Activated naive CD8-positive, alpha-beta T cell treated with anti-CD3 and anti-CD28 coated beads, Interleukin-2, amount 10 ng/mL, durations not matched to agents 7 days and 5 days (primary cell): ENCODE measurements around the gene SHC3. TPM values are rescaled to one million over a fixed set of nuclear protein-coding genes. Genes with fewer than 3 reads are reported as not detected.

Experiments
- ATAC-seq: fragments of 150-1000 bp; cut with Tn5 transposase; one replicate; pipeline ENCODE4 v1.10.0; 2021; ENCODE audit warnings: low read depth, moderate library complexity
- POLR2A ChIA-PET: fragments of 350-600 bp; sonication (Branson Sonifier 250); formaldehyde crosslinking; loops from one replicate; lab custom pipeline; 2021; ENCODE audit warnings: antibody characterized with exemption; lab: Charles Lee
- DNase-seq: peaks from one replicate; pipeline ENCODE4 v3.0.0; 2021
- H3K27ac Mint-ChIP-seq: one replicate; pipeline ENCODE4 v1.8.0; 2022; ENCODE audit warnings: mild to moderate bottlenecking, mixed read lengths
- H3K27me3 Mint-ChIP-seq: one replicate; pipeline ENCODE4 v1.8.0; 2022; ENCODE audit warnings: mild to moderate bottlenecking, moderate library complexity, mixed read lengths
- H3K36me3 Mint-ChIP-seq: one replicate; pipeline ENCODE4 v1.8.0; 2021; ENCODE audit warnings: mild to moderate bottlenecking, mixed read lengths
- H3K4me1 Mint-ChIP-seq: one replicate; pipeline ENCODE4 v1.8.0; 2021; ENCODE audit warnings: mixed read lengths
- H3K4me3 Mint-ChIP-seq: one replicate; pipeline ENCODE4 v1.8.0; 2022; ENCODE audit warnings: mild to moderate bottlenecking, moderate library complexity, mixed read lengths
- H3K9me3 Mint-ChIP-seq: one replicate; pipeline ENCODE4 v1.8.0; 2021; ENCODE audit warnings: mixed read lengths
- total RNA-seq, 2 experiments: library from RNA; stranded (reverse); gene quantifications; one replicate each; pipeline ENCODE4 v1.2.3, GENCODE V29; 2021

SHC3 gene
- total RNA-seq, 2 experiments from 2014 or later = not detected

DNA sequence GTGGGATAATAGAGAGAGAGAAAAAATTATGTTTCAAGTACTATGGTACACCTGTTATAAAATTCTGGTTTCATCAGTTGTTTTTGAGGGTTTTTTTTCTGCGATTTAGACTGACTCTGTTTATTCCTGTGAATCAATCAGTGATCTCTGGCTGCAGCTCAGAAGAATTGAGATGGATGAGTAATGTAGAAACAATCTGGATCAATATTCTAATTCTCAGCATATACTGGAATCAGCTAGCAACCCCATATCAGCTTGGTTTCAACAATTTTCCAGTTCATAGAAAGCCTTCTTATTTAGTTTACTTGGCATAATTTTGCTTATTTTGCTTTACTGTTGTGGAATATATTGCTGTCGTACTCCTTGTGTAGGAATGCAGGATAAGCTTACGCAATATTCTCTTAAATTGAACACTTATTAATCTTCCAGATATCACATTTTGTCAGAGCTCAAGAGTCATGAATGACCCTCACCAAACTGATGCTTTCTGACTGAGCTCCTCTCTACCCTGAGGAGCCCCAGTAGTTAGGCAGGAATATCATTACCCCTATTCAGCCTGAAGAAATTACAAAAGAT, 42.9 kb downstream of the SHC3 start:
- POLR2A ChIA-PET = no interaction called here

DNA sequence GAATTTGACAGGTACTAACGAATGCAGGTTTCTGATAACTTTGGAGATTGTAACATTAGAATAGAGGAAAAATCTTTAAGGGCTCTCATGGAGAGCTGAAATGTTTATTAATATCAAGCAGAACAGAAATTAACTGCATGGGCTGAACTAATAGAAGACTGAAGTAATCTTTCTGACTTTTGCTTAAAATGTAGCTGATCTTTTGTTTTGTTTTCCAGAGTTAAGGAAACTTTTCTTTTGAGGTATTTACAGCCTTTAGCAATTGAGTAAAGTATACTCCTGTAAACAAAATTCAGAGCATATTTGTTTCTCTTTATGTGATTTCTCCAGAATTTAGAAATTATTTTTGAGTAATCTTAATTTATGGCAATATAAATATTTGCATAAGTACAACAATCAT, 43.9 kb downstream of the SHC3 start:
- H3K9me3 Mint-ChIP-seq = peaks cover 5% of the 10 kb centered on the region
- peaks cover 12% of the 10 kb centered on the region for H3K27me3 Mint-ChIP-seq
- no peak overlapping the region for H3K4me3 Mint-ChIP-seq
- POLR2A ChIA-PET = no interaction called here
- no peaks in the 10 kb centered on the region for H3K4me1 Mint-ChIP-seq
- H3K36me3 Mint-ChIP-seq = no peaks in the 10 kb centered on the region
- no peak overlapping the region for H3K27ac Mint-ChIP-seq
- ATAC-seq = no peak
- no peak for DNase-seq

More for the DNA sequence above, 42.9 kb downstream of the SHC3 start:
- ATAC-seq (no peak), DNase-seq (no peak)
- Mint-ChIP-seq H3K9me3 (peaks cover 3% of the 10 kb centered on the region), H3K27me3 (peaks cover 9% of the 10 kb centered on the region), H3K4me1 (no peaks in the 10 kb centered on the region), H3K36me3 (no peaks in the 10 kb centered on the region), H3K27ac (no peak overlapping the region), H3K4me3 (no peak overlapping the region)

DNA sequence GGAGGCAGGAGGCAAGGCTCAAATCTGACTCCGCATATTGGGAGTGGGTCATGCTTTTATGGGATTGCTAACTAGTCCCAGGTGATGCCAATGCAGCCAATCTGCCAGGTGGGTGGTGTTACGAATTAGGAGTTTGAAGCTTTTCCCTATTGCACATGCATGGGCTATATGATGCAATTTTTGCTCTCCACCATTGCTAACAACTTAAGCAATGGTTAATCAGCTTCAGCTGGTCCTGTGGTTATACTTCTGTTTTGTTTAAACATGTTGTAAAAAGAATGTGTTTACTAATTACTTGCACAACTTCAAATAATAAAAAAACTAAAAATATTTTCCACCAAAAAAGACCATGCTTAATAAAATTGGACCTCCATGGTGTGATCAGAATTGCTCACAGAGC, 55.7 kb downstream of the SHC3 start:
- POLR2A ChIA-PET = no interaction called here
- no peak for DNase-seq
- Mint-ChIP-seq H3K4me3 (no peak overlapping the region), H3K9me3 (peaks cover 8% of the 10 kb centered on the region), H3K4me1 (no peaks in the 10 kb centered on the region), H3K36me3 (no peaks in the 10 kb centered on the region), H3K27me3 (peaks cover 9% of the 10 kb centered on the region), H3K27ac (no peak overlapping the region)
- ATAC-seq = no peak

DNA sequence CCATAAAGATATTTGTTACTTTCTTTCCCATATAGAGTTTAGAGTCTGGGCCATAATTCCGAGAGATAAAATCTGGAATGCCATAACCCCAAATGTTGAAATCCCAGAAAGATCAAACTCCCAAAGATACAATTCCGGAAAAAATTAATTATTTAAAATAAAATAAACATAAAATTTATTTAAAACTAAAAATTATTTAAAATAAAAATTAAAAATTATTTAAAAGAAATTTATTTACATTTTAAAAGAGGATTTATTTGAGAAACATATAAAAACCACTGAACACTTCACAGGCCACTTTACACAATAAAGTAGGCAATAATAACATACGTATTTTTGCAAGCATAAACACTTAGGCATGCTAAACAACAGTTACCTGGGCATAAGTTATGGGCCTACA, 57.9 kb downstream of the SHC3 start:
- DNase-seq (no peak), ATAC-seq (no peak)
- POLR2A ChIA-PET = no interaction called here
- Mint-ChIP-seq H3K4me1 (no peaks in the 10 kb centered on the region), H3K27ac (no peak overlapping the region), H3K4me3 (no peak overlapping the region), H3K9me3 (peaks cover 6% of the 10 kb centered on the region), H3K27me3 (peaks cover 9% of the 10 kb centered on the region), H3K36me3 (no peaks in the 10 kb centered on the region)

DNA sequence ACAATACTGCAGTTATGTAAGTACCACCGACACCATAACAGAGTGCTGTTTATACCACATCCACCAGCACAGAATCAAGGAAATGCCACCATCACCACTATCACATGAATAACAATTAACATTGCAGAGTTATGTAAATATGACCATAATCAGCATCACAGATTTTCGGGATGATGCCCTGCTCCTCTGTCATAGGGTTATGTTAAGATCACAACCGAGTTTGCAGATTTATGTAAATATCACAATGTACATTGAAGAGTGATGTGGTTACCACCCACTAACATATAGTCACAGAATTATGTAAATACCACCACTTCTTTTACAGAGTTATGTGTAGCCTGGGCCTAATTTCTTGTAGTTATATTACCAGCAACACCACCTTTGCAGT, 61.8 kb downstream of the SHC3 start:
- Mint-ChIP-seq H3K4me3 (no peak overlapping the region), H3K27me3 (peaks cover 18% of the 10 kb centered on the region), H3K4me1 (no peaks in the 10 kb centered on the region), H3K36me3 (no peaks in the 10 kb centered on the region), H3K9me3 (no peaks in the 10 kb centered on the region), H3K27ac (no peak overlapping the region)
- POLR2A ChIA-PET = no interaction called here
- DNase-seq (no peak), ATAC-seq (no peak)

DNA sequence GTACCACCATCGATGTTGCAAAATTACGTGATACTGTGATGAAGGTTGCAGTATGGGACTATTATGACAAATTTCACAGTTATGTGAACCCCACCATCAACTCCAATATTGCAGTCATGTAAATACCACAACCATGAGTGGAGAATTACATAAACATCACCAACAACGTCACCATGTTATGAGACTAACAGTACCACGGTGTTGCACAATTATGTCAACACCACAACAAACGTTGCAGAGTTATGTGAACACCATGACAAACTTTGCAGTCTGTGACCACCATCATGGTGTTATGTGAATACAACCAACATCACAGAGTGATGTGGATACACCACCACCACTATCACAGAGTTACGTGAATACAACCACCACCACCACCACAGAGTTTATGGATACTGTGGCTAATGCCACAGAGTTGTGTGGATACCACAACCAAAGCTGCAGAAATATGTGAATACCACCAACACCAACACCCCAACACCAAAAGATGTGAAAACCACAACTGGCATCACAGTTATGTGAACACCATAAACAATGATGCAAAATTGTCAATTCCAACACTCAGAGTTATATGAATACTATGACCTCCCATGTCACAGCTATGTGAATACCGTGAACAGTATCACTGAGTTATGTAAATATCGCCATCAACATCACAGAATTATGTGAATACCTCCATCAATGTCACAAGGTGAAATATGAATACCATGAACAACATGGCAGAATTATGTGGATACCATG, 62.4 kb downstream of the SHC3 start:
- POLR2A ChIA-PET = no interaction called here
- H3K27me3 Mint-ChIP-seq = peaks cover 18% of the 10 kb centered on the region
- DNase-seq (no peak), ATAC-seq (no peak)
- no peaks in the 10 kb centered on the region for H3K36me3 Mint-ChIP-seq
- no peak overlapping the region for H3K4me3 Mint-ChIP-seq
- no peaks in the 10 kb centered on the region for H3K4me1 Mint-ChIP-seq
- no peaks in the 10 kb centered on the region for H3K9me3 Mint-ChIP-seq
- H3K27ac Mint-ChIP-seq = no peak overlapping the region

DNA sequence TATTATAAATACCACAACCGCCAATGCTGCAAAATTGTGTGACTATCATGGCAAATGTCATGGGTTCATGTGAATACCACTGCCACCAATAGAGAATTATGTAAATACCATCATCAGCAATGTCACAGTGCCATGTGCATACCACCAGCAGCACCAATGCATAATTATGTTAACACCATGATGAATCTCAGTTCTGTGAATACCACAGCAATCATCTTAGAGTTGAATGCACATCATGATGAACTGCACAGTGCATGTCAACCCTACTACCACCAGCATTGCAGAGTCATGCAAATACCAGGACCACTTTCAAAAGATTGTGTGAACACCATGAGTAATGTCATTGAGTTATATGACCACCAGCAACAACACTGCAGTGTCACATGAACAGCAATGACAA, 63.2 kb downstream of the SHC3 start:
- Mint-ChIP-seq H3K27ac (no peak overlapping the region), H3K36me3 (no peaks in the 10 kb centered on the region), H3K4me1 (no peaks in the 10 kb centered on the region), H3K9me3 (no peaks in the 10 kb centered on the region), H3K4me3 (no peak overlapping the region), H3K27me3 (peaks cover 18% of the 10 kb centered on the region)
- no peak for DNase-seq
- POLR2A ChIA-PET = no interaction called here
- no peak for ATAC-seq

DNA sequence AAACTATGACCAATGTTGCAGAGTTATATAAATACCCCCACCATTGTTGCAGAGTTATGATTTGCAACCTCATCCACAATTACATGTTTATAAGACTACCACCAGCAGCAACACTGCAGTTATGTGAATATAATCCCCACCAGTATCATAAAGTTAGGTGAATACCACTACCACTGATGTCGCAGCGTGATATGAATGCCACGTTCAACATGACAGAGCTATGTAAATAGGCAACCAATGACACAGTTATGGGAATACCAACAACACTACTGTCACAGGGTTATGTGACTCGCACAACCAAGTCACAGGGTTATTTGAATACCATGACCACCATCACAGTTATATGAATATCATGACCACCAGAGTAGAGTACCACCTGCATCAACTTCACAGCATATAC, 63.9 kb downstream of the SHC3 start:
- POLR2A ChIA-PET = no interaction called here
- DNase-seq (no peak), ATAC-seq (no peak)
- Mint-ChIP-seq H3K4me1 (no peaks in the 10 kb centered on the region), H3K27me3 (peaks cover 16% of the 10 kb centered on the region), H3K4me3 (no peak overlapping the region), H3K27ac (no peak overlapping the region), H3K36me3 (no peaks in the 10 kb centered on the region), H3K9me3 (no peaks in the 10 kb centered on the region)

DNA sequence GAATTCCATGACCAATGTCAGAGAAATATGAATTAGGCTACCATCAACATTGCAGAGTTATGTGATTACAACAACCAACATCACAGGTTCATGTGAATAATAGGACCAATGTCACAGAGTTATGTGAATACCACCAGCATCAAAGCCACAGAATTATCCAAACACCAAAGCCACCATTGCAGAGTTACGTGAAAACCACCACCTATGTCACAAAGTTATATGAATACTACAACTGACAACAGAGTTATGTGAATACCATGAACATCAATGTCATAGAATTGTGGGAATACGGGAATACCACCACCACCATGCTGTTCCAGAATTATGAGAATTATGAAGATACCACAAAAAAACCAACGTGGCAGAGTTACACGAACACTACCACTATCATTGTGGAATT, 64.8 kb downstream of the SHC3 start:
- Mint-ChIP-seq H3K27ac (no peak overlapping the region), H3K36me3 (no peaks in the 10 kb centered on the region), H3K4me1 (no peaks in the 10 kb centered on the region), H3K4me3 (no peak overlapping the region), H3K27me3 (peaks cover 15% of the 10 kb centered on the region), H3K9me3 (no peaks in the 10 kb centered on the region)
- ATAC-seq = no peak
- POLR2A ChIA-PET = no interaction called here
- no peak for DNase-seq

DNA sequence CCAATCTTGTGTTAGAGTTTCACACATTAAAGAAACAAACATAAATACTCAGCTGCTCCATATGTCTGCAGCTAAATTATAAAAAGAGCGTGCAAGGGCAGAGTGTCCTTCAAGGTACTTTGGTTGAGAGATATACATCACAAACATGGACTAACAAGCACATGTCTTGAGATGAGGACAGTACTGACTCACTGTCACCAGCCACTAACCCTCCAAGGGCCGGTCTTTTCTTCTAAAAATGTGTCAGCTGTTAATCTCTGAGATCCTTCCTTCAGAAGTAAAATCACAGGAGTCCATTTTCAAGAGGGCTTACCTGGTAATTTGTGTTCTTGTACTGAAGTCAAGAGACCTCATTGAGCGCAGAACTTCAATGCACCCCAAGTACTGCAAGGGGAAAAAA, 66.4 kb downstream of the SHC3 start:
- no peaks in the 10 kb centered on the region for H3K9me3 Mint-ChIP-seq
- POLR2A ChIA-PET = no interaction called here
- H3K27me3 Mint-ChIP-seq = peaks cover 14% of the 10 kb centered on the region
- no peak for DNase-seq
- H3K4me1 Mint-ChIP-seq = no peaks in the 10 kb centered on the region
- H3K36me3 Mint-ChIP-seq = no peaks in the 10 kb centered on the region
- ATAC-seq = no peak
- H3K4me3 Mint-ChIP-seq = no peak overlapping the region
- no peak overlapping the region for H3K27ac Mint-ChIP-seq

DNA sequence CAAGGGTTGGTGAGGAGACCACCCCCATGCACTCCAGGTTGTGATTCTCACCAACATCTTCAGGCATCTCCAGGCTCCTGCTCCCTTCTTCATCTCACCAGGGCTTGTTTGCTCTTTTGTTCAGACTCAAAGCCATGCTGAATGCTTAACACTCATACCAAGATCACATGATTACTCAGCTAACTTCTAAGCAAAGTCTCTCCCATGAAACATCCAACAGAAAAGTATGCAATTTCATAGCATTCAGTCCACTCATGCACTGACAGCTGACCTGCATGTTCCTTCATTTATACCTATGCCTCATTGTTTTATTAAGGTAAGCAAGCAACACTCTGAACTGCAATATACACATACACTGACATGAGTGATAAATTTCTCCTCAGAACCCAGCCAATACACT, 69.0 kb downstream of the SHC3 start:
- Mint-ChIP-seq H3K27ac (no peak overlapping the region), H3K4me1 (no peaks in the 10 kb centered on the region), H3K4me3 (no peak overlapping the region), H3K36me3 (no peaks in the 10 kb centered on the region), H3K27me3 (peaks cover 16% of the 10 kb centered on the region), H3K9me3 (no peaks in the 10 kb centered on the region)
- no peak for ATAC-seq
- POLR2A ChIA-PET = no interaction called here
- no peak for DNase-seq

DNA sequence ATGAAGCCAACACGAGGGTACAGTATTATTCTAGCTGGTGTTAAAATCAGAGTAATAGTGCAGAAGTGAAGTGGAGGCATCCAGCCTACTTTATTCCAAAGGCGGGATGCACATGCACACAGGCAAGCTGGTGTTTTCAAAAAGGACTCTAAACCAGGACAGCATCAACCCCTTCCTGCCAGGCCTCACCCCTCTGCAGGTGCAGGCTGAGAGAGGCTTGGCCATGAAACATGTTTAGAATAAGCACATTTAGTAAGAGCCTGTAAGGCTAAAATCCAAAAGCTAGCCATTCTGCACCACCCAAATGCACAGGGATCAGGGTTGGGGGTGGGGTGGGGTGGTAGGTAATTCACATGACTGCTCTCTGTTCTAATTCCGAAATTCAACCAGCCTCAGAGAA, 71.2 kb downstream of the SHC3 start:
- ATAC-seq (no peak), DNase-seq (no peak)
- Mint-ChIP-seq H3K4me1 (no peaks in the 10 kb centered on the region), H3K36me3 (no peaks in the 10 kb centered on the region), H3K27me3 (peaks cover 18% of the 10 kb centered on the region), H3K9me3 (no peaks in the 10 kb centered on the region), H3K27ac (no peak overlapping the region), H3K4me3 (no peak overlapping the region)
- POLR2A ChIA-PET = no interaction called here

DNA sequence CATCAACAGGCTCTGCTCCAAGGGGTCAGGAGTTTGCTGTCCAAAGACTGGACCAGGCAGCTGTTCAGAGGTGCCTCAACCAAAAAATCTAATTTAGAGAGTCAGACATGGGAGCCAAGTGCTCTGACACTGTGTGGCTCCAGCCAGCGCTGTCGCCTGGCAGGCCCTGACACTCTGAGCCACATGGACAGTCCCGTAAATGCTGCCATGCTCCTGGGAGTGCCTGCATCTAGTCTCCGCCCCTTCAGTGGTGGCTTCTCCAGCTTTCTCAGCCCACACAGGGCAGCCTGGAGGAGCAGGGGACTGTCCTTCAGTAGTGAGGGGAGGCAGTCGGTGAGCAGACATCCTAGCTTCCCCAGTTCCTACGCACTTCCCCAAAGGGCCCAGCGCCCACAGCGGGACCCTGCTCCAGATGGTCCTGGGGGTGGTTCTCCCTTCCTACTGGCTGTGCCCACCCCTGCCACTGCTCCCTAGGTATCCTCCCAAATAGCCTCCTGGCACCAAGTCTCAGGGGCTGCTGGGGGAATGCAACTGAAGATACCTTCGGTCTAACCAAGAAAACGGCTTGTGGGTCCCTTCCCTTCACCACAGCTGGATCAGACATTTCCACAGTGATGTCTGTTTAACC, 72.3 kb downstream of the SHC3 start:
- DNase-seq (no peak), ATAC-seq (no peak)
- H3K27ac Mint-ChIP-seq = no peak overlapping the region
- no peaks in the 10 kb centered on the region for H3K4me1 Mint-ChIP-seq
- no peak overlapping the region for H3K4me3 Mint-ChIP-seq
- H3K9me3 Mint-ChIP-seq = no peaks in the 10 kb centered on the region
- H3K27me3 Mint-ChIP-seq = peaks cover 15% of the 10 kb centered on the region
- POLR2A ChIA-PET = no interaction called here
- no peaks in the 10 kb centered on the region for H3K36me3 Mint-ChIP-seq

DNA sequence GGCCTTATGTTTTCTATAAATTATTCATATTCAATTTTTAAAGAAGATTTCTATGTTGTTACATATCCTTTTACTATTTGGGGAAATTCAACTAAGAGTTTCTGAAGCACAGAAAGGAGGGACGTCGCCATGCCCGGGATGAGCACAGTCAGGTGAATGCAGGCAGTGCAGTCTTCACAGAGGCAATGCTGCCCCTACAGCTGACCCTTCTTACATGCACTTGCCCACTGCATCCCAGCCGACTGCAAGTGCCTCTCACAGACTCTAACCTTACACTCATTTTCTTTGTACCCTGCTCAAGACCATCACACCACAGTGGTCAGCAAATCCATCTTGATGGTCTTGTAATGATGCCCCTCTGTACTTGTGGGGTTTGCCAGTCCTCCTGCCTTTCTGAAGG, 73.8 kb downstream of the SHC3 start:
- H3K36me3 Mint-ChIP-seq = no peaks in the 10 kb centered on the region
- no peak overlapping the region for H3K4me3 Mint-ChIP-seq
- H3K27me3 Mint-ChIP-seq = peaks cover 22% of the 10 kb centered on the region
- ATAC-seq = no peak
- DNase-seq = no peak
- no peaks in the 10 kb centered on the region for H3K9me3 Mint-ChIP-seq
- POLR2A ChIA-PET = no interaction called here
- no peaks in the 10 kb centered on the region for H3K4me1 Mint-ChIP-seq
- no peak overlapping the region for H3K27ac Mint-ChIP-seq
